Thoracic aorta (tissue), 2 donors: ENCODE measurements around the gene VANGL2. TPM values are rescaled to one million over a fixed set of nuclear protein-coding genes. Genes with fewer than 3 reads are reported as not detected.

Experiments used
- ATAC-seq: fragments of 150-250 bp; one replicate; pipeline ENCODE4 v1.8.0; 2017; ENCODE audit warnings: low read depth; ENCODE audit not compliant: insufficient number of reproducible peaks, low FRiP score
- DNase-seq: peaks from one replicate; pipeline ENCODE4 v3.0.0-alpha.2; 2020; ENCODE audit warnings: low spot score
- H3K27ac ChIP-seq, 2 donors: fragments of 200-600 bp; sonication (generic); 1 replicate in 1 of 2; 2 replicates in 1 of 2; pipeline ENCODE4 v1.5.1; 2016; ENCODE audit warnings: mild to moderate bottlenecking in 2 of 2, moderate library complexity in 2 of 2
- H3K27me3 ChIP-seq: fragments of 200-600 bp; sonication (generic); replicated peaks from 2 replicates; pipeline ENCODE4 v1.6.0; 2016; ENCODE audit warnings: mild to moderate bottlenecking; ENCODE audit not compliant: insufficient read depth
- H3K36me3 ChIP-seq: fragments of 200-600 bp; sonication (generic); one replicate; pipeline ENCODE4 v1.5.1; 2016
- H3K4me1 ChIP-seq, 2 donors: fragments of 200-600 bp; sonication (generic); 1 replicate in 1 of 2; 2 replicates in 1 of 2; pipeline versions ENCODE4 v1.5.1 to v1.6.0; 2016; ENCODE audit warnings: low read depth in 2 of 2, mild to moderate bottlenecking in 1 of 2; ENCODE audit not compliant: control insufficient read depth in 1 of 2
- H3K4me3 ChIP-seq: fragments of 200-600 bp; sonication (generic); 2 replicates; pipeline ENCODE4 v1.5.1; 2016; ENCODE audit warnings: mild to moderate bottlenecking
- H3K9me3 ChIP-seq: fragments of 200-600 bp; sonication (generic); 2 replicates; pipeline ENCODE4 v1.5.1; 2016
- CTCF ChIP-seq: fragments of 200-600 bp; sonication (generic); IDR thresholded peaks from one replicate; pipeline ENCODE4 v1.5.1; 2019; ENCODE audit warnings: antibody characterized with exemption
- total RNA-seq, 2 donors: library from RNA; depleted of rRNA; stranded (reverse); fragments of >200 nt; gene quantifications; one replicate each; pipeline versions ENCODE4 v1.1.0 to v1.2.3, GENCODE V29; 2016

Gene VANGL2
- total RNA-seq, 2 donors from 2014 or later, result 0.27 to 1.3 TPM

- H3K9me3 ChIP-seq, result no peaks in the 10 kb centered on the region
- H3K4me3 ChIP-seq, result no peak within 1 kb of the TSS
- no peak for ATAC-seq
- no peak within 1 kb of the TSS for H3K27ac ChIP-seq
- DNase-seq, result no peak
- H3K36me3 ChIP-seq, result no peaks in the 10 kb centered on the region
- H3K27me3 ChIP-seq, result no peaks in the 10 kb centered on the region
- no peak for TF ChIP-seq CTCF
- H3K4me1 ChIP-seq, result no peaks in the 10 kb centered on the region
These were observed 33.4 kb upstream of the VANGL2 start, which contains the start of gene NHLH1 for GRCh38 chr1:160366731-160367515. Gene NHLH1, plus strand, starts transcription at chr1:160367071. Its CDS starts 3,661 bp downstream, at chr1:160370732.

GRCh38 chr1:160367516-160367900 lies 32.9 kb upstream of the VANGL2 start:
- TF ChIP-seq CTCF, result no peak
- Histone ChIP-seq H3K36me3 (no peaks in the 10 kb centered on the region), H3K4me3 (no peak overlapping the region), H3K27me3 (no peaks in the 10 kb centered on the region), H3K27ac (no peak overlapping the region), H3K9me3 (no peaks in the 10 kb centered on the region), H3K4me1 (no peaks in the 10 kb centered on the region)
- DNase-seq (no peak), ATAC-seq (no peak)

GRCh38 chr1:160367934-160368923 lies 32.1 kb upstream of the VANGL2 start:
- DNase-seq (no peak), ATAC-seq (no peak)
- Histone ChIP-seq H3K4me3 (no peak overlapping the region), H3K4me1 (no peaks in the 10 kb centered on the region), H3K27me3 (no peaks in the 10 kb centered on the region), H3K27ac (no peak overlapping the region), H3K36me3 (no peaks in the 10 kb centered on the region), H3K9me3 (no peaks in the 10 kb centered on the region)
- TF ChIP-seq CTCF, result no peak

GRCh38 chr1:160369087-160369486 lies 31.3 kb upstream of the VANGL2 start:
- Histone ChIP-seq H3K27ac (no peak overlapping the region), H3K4me1 (no peaks in the 10 kb centered on the region), H3K4me3 (no peak overlapping the region), H3K9me3 (no peaks in the 10 kb centered on the region), H3K36me3 (no peaks in the 10 kb centered on the region), H3K27me3 (no peaks in the 10 kb centered on the region)
- ATAC-seq (no peak), DNase-seq (no peak)
- no peak for TF ChIP-seq CTCF
